GM19328 (cell line): ENCODE results near the gene DLG2.
"Not testable (repeated sequence)": the region's sequence is repeated elsewhere in the genome, so short reads cannot be mapped to it uniquely, and the experiment has no call there.

Source experiments
- ATAC-seq: cut with Tn5 transposase; IDR thresholded peaks from one replicate; pipeline ENCODE4 v1.9.1; 2021; ENCODE audit warnings: mild to moderate bottlenecking, moderate library complexity; ENCODE audit not compliant: unreplicated experiment

DLG2 gene

DNA sequence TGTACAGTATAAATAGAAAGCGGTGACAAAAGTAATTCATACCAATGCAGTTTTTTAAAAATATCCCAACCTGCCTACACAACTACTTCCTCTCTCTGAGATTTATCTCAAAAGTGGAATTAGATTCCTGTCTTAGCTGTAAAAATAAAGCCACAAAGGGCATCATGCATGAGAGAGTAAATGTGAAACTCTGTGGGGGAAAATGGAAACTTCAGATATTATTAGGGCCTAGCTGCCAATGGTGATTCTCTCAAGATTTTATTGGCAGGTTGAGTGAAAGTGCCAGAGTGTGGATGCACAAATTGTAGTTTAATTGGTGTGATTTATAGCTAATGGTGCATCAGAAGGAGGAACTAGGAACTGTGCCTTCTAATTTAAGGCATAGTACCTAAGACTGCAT is 1984.0 kb downstream of the DLG2 start:
- no peak for ATAC-seq

DNA sequence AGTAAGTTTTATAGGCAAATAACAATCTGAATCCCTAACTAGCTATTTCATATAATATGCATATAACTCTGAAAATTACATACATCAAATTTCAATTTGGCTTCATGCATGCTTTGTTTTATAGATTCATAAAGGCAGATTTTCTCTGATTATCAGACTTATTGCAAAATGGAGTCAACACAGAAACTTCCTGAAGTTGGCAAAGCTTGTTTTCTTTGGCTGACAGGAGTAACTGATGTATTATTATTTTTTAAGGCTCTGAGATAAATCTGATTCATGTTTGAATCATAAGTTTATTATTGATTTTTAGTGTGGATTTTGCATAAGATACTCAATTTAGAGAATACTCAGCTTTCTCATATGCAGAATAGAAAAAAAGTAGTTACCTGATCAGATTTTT is 1984.6 kb downstream of the DLG2 start:
- ATAC-seq = no peak

DNA sequence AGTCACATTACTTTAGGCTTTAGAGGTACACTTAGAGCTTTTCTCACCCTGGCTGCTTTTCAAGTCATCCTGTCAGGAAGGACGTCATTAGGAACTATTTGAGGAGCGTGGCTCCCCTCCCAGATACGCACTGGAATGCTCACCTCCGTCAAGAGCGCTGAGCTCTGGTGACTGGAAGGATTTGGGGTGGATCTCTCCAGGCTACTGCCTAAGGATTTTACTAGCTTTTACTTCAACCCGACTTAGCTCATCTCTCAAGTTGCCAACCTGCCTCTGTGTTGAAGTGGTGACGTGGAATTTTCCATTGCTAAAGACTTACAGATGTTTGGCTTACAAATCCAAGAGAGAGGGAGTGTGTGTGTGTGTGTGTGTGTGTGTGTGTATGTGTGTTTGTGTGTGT is 1985.6 kb downstream of the DLG2 start:
- ATAC-seq = no peak

DNA sequence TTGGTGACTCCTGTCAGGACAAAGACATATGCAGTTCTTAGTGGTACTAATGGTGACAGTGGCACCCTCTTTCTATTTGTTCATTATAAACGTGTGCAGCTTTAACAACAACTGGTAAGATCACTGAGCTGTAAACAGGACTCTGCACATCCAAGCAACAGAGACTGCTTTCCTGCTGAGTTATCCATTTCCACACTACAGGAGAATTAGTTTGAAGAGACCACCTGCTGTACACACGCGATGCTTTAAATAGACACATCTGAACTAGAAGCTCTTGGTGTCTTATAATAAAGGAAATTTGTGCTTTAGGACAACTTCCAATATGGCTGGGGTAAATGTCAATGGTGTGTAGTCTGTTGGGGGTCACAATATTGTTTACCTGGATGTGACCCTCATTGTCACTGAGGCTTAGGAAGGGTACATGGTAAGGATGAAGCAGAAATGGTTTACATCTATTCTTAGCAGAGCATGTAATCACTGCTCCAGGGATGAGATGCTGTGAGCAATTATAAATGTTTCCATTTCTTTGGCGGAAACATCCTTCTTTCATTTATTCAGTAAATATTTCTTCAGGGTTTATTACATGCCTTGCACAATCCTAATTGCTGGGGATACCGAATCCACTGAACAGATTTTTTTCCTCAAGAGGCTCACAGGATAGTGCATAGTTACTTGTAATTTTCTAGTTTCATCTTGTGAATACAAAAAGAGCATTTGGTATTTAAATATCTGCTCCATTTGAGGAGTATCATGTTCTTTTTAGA is 1987.0 kb downstream of the DLG2 start:
- no peak for ATAC-seq

DNA sequence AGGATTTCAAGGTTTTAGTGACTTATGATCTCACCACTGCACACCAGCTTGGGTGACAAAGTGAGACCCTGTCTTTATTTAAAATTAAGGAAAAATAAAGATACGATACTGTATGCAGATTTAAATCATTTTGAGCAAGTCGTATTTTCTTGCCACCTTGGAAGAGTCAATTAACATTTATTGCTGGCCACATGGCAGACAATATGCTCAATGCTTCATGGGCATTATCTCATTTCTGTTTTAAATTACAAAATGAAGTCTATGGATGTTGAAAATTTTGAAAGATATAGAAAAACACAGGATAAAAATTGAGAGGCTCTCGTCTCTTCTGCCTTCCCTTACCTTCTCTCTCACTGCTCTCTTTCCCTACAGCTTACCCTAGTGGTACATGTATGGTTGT is 1992.0 kb downstream of the DLG2 start:
- ATAC-seq = no peak

DNA sequence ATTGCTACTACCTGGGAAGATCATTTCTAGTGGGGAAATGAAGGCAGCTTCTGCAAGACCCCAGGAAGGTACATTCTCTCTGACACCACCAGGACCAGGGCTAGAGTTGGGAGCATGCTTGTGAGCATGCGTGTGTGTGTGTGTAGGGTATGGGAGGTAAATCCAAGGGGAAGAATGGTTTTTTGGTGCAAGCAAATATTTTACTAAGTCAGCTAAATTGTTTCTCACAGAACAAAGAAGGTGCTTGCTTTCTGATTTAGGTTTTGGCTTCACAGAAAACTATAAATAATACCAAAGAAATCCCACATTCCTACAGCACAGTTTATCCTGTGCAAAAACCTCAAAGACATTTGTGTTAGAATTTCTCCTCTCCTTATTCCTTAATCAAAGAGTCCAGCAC is 1996.9 kb downstream of the DLG2 start:
- no peak for ATAC-seq

DNA sequence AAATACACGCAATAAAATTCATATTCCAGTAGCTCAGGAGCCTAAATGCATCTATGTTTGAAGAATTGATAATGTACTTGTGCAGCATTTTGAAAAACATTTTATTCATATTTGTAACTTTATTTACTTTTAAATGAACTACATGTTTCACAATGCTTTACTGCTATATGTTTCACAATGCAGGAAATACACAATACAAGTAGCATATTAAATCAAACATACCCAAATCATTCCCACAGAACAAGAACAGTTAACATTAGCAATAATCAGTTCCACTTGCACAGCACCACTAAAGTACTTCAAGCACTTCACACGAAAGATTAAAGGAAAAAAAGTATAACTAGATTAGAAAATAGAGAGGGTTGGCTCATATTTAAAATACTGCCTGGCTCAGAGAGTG is 1997.4 kb downstream of the DLG2 start:
- no peak for ATAC-seq

DNA sequence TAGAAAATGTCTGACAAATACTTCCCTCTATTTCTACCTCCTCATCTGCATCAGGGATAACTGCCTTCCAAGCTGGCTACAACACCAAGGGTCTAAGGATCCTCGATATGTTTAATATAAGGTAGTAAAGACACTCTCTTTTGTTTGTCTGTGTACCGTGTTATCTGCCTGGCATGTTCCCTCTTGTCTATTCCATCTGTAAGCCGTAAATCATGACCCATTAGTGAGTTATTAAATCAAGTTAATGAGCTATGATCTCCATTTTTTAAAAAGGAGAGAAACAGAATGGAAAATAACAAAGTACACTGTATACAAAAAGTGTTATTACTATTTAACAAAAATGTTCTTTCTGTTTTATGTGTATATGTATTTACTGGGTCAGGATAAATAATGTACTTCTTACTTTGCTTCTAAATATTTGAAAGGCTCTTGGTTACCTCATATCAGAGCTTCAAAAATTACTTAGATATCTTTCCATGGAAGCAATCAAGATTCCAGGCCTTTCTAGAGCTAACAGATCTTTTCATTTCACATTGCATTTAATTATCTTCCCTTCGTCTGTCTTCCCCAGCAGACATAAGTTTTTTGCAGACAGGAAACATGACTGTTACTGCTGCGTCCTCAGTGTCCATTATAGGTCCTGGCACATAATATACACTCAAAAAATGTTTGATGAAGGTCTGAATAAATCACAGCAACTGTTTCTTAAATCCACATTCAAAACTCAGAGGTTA is 1998.4 kb downstream of the DLG2 start:
- ATAC-seq = no peak

DNA sequence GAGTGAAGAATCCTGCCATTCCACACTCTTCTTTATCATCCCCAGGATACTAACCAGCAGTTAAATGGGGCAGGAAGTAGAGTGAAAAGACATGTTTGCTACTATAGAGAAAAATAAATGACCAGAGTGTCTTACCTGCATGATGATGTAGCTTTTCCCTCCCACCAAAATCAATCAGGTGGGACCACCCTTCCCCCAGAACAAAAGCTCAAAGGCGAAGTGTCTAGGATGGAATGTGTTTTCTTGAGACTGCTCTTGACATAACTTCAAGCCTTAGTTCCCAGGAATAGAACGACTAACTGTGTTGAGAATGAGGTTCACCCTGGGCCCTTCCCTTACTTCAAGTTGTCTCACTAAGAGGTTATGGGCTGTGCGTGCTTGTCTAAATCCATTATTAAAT is 2001.8 kb downstream of the DLG2 start:
- ATAC-seq = no peak

DNA sequence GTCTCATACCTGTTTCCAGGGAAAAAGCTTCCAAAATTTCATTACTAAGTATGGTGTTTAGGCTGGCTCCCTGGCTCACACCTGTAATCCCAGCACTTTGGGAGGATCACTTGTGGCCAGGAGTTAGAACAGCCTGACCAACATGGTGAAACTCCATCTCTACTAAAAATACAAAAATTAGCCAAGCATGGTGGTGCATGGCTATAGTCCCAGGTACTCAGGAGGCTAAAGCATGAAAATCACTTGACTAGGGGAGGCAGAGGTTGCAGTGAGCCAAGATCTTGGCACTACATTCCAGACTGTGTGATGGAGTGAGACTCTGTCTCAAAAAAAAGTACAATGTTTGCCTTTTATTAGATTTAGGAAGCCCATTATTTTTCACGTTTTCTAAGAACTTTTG is 2009.5 kb downstream of the DLG2 start:
- ATAC-seq = no peak

DNA sequence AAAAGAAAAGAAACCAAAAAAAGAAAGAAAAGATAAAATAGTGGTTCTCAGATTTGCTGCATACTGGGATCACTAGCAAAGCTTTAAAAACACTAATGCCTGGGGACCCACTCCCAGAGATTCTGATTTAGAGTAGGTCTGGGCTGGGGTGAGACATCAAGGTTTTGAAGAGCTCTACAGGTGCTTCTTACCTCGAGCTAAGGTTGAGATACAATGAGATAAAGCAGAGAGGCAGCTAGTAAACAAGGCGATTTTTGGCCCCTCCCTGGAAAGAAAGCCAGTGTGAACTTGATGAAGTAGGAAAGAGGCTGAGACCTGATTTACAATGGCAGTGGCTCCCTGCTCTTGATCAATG is 2013.4 kb downstream of the DLG2 start:
- peak; percentile 32 for ATAC-seq

DNA sequence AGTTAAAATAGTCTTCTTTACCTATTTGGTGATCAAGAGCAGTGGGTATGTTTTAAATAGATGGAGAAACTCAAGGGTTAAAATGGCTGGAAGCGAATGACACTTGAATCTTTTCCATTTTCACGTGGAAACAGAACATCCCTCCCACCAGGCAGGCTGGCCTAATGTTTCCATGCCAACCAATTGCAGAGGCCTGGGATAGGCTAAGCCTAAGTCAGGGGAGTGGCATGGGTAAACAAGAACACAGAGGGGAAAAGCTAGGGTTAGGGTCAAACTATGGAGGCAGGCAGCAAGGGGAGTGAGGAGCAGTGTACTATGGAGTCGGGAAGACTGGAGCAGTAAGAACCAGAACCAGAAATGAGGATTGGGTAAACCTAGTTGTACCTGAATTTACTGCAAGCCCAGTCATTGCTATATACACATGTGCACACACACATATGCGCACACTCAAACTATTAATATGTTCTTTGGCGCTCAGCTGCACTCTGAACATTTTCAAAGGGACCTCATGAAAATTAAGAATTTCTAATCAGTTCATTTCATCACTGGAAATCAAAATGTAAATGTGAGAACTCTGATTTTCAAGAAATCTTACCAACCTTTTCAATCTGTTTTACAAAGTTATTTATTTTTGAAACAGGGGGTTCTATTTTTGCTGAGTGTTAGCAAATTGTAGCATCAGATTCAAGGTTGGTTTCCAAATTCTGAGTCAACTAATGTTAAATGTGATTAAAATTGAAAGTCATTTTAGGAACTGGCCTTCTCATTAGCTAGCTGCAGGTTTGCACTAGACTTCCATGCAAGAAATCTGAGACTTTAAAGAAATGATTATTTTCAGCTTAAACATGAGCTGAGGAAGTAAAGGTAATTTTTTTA is 2014.0 kb downstream of the DLG2 start:
- peak; percentile 80 for ATAC-seq

DNA sequence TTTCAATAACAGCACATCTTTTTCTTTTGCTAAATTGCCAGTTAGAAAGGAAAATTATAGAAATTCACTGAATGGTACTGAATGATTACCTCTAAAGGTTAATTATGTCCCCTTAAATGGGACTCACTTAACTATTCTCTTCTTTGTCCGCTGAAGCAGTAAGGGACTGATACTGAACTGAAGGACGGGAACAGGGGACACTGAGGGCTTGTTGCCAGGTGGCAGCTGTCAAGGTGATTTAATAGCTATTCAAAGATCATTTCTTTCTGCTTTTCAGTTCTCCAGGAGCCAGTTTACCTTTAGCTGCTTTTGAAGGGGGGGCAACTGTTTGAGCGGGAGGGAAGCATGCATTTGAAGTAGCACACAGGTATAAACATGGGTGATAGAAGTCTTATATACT is 2015.5 kb downstream of the DLG2 start:
- ATAC-seq = no peak

DNA sequence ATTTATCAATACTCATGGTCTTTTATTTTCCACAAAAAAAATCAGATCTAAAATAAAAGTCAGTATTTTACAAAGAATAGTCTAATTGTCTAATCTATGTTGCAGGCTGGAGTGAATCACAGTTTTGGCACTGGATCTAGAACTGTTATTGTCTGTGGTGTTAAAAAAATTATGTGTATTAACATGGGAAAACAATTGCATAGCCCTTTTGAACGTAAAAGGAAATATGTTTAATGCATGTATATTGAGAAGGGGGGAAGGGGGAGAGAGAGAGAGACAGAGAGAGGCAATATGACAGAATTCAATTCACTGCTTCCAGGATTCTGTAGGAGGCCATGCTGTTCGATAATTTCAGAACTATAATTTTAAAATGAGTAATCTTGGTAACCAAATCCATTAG is 2016.1 kb downstream of the DLG2 start:
- ATAC-seq = no peak

DNA sequence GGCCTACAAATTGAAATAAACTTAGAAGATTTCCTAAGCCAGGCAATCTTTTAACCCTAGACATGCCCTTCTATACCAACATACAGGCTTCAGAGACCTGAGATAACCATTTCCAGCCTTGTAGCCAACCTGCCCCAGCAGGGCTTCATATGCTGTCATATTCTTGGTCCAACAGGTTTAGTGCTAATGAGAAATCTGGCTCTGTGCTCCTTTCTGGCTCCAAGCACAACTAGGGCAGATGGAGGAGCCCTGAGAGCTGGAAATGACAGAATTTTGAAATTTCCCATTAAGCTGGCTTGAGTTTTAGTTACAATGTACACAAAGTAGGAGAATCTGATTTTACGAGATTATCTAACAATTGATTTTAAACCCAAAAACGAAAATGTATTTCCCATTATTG is 2018.0 kb downstream of the DLG2 start:
- ATAC-seq = no peak

DNA sequence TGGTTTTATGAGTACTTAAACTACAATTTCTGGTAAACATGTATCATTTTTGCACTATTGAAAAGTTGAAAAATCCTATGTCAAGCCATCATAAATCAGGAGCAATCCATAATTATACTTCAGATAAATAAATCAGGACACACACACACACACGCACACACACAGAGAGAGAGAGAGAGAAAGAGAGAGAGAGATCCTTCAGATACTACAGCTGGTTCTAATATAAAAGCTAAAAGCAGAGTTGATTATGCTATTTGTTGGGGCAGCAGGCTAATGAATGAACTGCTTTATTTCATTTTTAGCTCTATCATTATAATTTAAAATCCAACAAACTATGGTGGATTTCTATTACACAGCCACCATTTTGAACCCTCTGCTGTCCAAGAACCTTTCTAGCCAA is 2018.6 kb downstream of the DLG2 start:
- no peak for ATAC-seq

DNA sequence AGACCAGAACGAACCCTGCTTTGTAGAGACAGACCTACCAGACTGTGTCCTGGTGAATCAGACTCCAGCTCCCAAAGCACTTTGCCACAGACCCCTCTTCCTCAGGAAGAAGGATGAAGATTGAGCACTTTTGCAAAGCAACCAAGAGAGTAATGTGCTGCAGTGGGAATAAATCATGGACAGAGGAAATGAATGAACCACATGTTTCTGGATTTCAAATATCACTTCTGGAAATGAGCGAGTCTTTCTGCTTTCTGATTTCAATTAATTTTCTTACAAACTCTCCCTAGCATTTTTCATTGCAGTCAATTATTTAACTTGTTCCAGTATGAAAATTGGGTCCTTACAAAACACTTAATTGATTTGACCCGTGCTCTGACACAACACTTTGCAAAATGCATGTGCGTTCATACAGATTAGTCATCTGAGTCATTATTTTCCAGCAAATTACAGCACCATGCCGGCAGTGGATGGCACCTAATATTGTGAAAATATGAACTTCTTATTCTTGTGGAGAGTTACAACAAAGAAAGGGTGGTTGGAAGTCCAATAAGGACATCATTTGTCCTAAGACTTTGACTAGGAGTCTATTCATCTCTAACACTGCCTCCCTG is 2025.1 kb downstream of the DLG2 start:
- no peak for ATAC-seq

DNA sequence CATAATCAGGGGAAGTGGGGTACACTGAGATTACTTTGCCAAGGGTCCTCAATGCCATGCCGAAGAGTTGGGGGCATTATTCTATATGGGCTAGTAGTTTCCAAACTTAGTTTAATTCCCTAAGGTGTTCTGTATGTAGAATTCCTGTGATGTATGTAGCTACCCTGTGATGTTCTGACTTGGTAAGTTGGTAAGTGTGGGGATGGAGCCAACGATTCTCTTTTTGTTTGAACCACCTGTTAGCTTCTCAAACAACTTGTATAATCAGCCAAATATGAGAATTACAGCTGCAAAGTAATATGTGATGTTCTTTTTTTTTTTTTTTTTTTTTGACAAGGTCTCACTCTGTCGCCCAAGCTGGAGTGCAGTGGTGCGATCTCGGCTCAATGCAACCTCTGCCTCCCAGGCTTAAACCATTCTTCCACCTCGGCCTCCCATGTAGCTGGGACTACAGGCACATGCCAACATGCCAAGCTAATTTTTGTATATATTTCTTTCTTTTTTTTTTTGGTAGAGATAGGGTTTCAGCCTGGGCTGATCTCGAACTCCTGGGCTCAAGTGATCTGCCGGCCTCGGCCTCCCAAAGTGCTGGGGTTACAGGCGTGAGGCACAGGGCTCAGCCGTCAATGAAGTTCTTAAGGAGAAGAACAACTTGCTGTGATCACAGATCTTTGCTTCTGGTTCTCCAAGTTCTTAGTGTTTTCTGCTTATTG is 2025.8 kb downstream of the DLG2 start:
- no peak for ATAC-seq

DNA sequence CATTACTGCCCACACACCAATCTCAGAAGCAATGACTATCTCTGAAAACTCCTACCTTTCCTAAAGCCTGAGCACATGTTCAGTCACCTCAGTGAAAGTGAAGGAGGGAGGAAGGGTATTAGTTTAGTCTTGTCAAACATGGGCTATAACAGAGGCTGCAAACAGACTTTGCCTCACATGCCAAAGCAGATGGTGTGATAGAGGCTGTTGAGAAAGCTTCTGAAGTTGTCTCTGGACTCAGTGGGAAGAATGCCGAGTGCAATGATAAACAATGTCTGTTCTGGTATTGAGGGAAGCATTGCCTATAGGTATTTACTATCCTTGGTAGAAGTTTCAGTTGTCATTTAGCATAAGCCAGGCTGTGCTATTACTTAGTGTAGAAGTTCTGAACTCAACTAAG is 2026.5 kb downstream of the DLG2 start:
- ATAC-seq = no peak

DNA sequence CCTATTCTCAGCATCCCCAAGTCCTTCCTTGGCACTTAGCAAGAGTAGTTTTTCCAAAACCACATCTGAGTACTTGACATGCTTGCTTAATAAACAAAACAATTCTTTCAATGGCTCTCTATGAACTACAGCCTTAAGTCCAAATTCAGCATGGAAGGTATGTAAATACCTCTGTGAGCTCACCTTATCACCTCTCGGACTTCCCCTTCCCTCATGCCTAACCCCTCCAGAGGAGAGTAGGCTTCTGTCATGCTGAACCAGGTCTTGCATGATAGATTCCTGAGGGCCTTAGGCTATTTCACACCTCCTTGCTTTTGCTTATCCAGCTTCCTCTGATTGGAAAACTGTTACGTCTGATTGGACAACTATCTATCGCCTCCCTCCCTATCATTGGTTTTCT is 2028.1 kb downstream of the DLG2 start:
- no peak for ATAC-seq

DNA sequence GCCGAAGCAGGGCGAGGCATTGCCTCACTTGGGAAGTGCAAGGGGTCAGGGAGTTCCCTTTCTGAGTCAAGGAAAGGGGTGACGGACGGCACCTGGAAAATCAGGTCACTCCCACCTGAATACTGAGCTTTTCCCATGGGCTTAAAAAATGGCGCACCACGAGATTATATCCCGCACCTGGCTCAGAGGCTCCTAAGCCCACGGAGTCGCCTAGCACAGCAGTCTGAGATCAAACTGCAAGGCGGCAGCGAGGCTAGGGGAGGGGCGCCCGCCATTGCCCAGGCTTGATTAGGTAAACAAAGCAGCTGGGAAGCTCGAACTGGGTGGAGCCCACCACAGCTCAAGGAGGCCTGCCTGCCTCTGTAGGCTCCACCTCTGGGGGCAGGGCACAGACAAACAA is 2039.3 kb downstream of the DLG2 start:
- not testable (repeated sequence) for ATAC-seq
